ENCODE measurements around the gene ARIH1. TPM values are rescaled to one million over a fixed set of nuclear protein-coding genes. Genes with fewer than 3 reads are reported as not detected.

Gene ARIH1
- total and polyA plus RNA-seq, 4 experiments from 2014 or later = 10.5 to 210 (median 120) TPM

DNA sequence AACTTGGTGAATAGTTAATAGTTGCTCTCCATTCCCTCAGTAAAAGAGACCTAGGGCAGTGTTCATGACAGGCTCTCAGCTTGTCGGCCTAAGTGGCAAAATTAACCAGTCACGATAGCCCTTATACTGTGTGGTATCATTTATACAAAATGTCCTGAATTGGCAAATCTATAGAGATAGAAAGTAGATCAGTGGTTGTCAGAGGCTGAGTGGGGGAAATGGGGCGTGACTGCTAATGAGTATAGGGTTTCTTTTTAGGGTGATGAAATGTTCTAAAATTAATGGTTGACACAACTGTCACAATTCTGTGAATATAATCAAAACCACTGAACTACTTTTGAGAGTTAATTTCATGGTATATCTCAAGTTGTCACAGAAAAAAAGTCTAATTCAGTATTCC, 20.9 kb downstream of the ARIH1 start:
- Mint-ChIP-seq H3K4me3 (peak overlapping the region in 2 of 8 donors; percentile 28 to 35), H3K9me3 (no peaks in the 10 kb centered on the region), H3K27ac (peak overlapping the region in 1 of 7 donors; percentile 39), H3K4me1 (peaks cover 48 to 89% (median 73%) of the 10 kb centered on the region in 4 donors), H3K27me3 (no peaks in the 10 kb centered on the region), H3K36me3 (peaks cover 6 to 27% of the 10 kb centered on the region in 2 donors)
- Histone ChIP-seq H3K36me3 (ENCODE audit: insufficient read depth, low read length) (peaks cover 5% of the 10 kb centered on the region), H3K27ac (ENCODE audit: low read depth, low read length) (no peak overlapping the region), H3K9me3 (ENCODE audit: control insufficient read depth in 1 of 2, low read length in 2 of 2) (no peaks in the 10 kb centered on the region), H3K4me3 (ENCODE audit: low read length in 2 of 2) (no peak overlapping the region), H3K4me1 (ENCODE audit: insufficient read depth, low read length) (peaks cover 73% of the 10 kb centered on the region), H3K27me3 (ENCODE audit: insufficient read depth, low read length) (no peaks in the 10 kb centered on the region)
- ChIA-PET POLR2A (ENCODE audit: partially characterized antibody) (interaction anchor here (1.0 kb wide), 1 partner anchor 22 kb away, joined by 3 read pairs; no protein-coding TSS in a partner anchor), CTCF (ENCODE audit: partially characterized antibody) (interaction anchor here (1.1 to 1.6 kb wide), 3 partner anchors 10 to 27 kb away, joined by 3 to 4 read pairs (median 4); partner anchors contain the start of gene ARIH1)
- intact Hi-C loops (cut with micrococcal nuclease) = loop anchor here (2.0 kb wide), 1 partner anchor 20 kb away; the partner anchor contains the start of gene ARIH1
- DNase-seq = no peak

- H3K36me3 Mint-ChIP-seq = peaks cover 4 to 28% of the 10 kb centered on the region in 2 donors
- no peak for DNase-seq
- H3K27ac Mint-ChIP-seq = peak overlapping the region in 2 of 7 donors; percentile 2 to 48
- Histone ChIP-seq H3K4me1 (ENCODE audit: insufficient read depth, low read length) (peaks cover 65% of the 10 kb centered on the region), H3K27ac (ENCODE audit: low read depth, low read length) (no peak overlapping the region), H3K4me3 (ENCODE audit: low read length in 2 of 2) (no peak overlapping the region), H3K36me3 (ENCODE audit: insufficient read depth, low read length) (peaks cover 8% of the 10 kb centered on the region), H3K9me3 (ENCODE audit: control insufficient read depth in 1 of 2, low read length in 2 of 2) (no peaks in the 10 kb centered on the region), H3K27me3 (ENCODE audit: insufficient read depth, low read length) (no peaks in the 10 kb centered on the region)
- no peaks in the 10 kb centered on the region for H3K27me3 Mint-ChIP-seq
- peaks cover 46 to 80% (median 65%) of the 10 kb centered on the region in 4 donors for H3K4me1 Mint-ChIP-seq
- POLR2A ChIA-PET (ENCODE audit: partially characterized antibody) = interaction anchor here (0.6 kb wide), 1 partner anchor 57 kb away, joined by 3 read pairs; no protein-coding TSS in a partner anchor
- H3K4me3 Mint-ChIP-seq = peak overlapping the region in 1 of 8 donors; percentile 4
- CTCF ChIA-PET (ENCODE audit: partially characterized antibody) = no interaction called here
- H3K9me3 Mint-ChIP-seq = no peaks in the 10 kb centered on the region
- intact Hi-C loops (cut with micrococcal nuclease) = no loop called here
Observed at GRCh38 chr15:72496783-72497182, 22.7 kb downstream of the ARIH1 start.

- Histone ChIP-seq H3K9me3 (ENCODE audit: control insufficient read depth in 1 of 2, low read length in 2 of 2) (no peaks in the 10 kb centered on the region), H3K4me1 (ENCODE audit: insufficient read depth, low read length) (peaks cover 67% of the 10 kb centered on the region), H3K27me3 (ENCODE audit: insufficient read depth, low read length) (no peaks in the 10 kb centered on the region), H3K4me3 (ENCODE audit: low read length in 2 of 2) (no peak overlapping the region), H3K36me3 (ENCODE audit: insufficient read depth, low read length) (peaks cover 8% of the 10 kb centered on the region), H3K27ac (ENCODE audit: low read depth, low read length) (no peak overlapping the region)
- DNase-seq = no peak
- H3K36me3 Mint-ChIP-seq = peaks cover 4 to 27% of the 10 kb centered on the region in 2 donors
- ChIA-PET POLR2A (ENCODE audit: partially characterized antibody) (no interaction called here), CTCF (ENCODE audit: partially characterized antibody) (no interaction called here)
- no peaks in the 10 kb centered on the region for H3K9me3 Mint-ChIP-seq
- H3K27ac Mint-ChIP-seq = peak overlapping the region in 2 of 7 donors; percentile 2 to 31
- peak overlapping the region in 1 of 8 donors; percentile 31 for H3K4me3 Mint-ChIP-seq
- no peaks in the 10 kb centered on the region for H3K27me3 Mint-ChIP-seq
- peaks cover 44 to 81% (median 64%) of the 10 kb centered on the region in 4 donors for H3K4me1 Mint-ChIP-seq
- intact Hi-C loops (cut with micrococcal nuclease) = no loop called here
Observed at GRCh38 chr15:72497402-72497801, 23.3 kb downstream of the ARIH1 start.

GRCh38 chr15:72502220-72502809, 28.2 kb downstream of the ARIH1 start:
- Histone ChIP-seq H3K4me1 (ENCODE audit: insufficient read depth, low read length) (peaks cover 52% of the 10 kb centered on the region), H3K9me3 (ENCODE audit: control insufficient read depth in 1 of 2, low read length in 2 of 2) (no peaks in the 10 kb centered on the region), H3K4me3 (ENCODE audit: low read length in 2 of 2) (no peak overlapping the region), H3K36me3 (ENCODE audit: insufficient read depth, low read length) (peaks cover 8% of the 10 kb centered on the region), H3K27me3 (ENCODE audit: insufficient read depth, low read length) (no peaks in the 10 kb centered on the region), H3K27ac (ENCODE audit: low read depth, low read length) (no peak overlapping the region)
- peaks cover 45 to 73% (median 58%) of the 10 kb centered on the region in 4 donors for H3K4me1 Mint-ChIP-seq
- CTCF ChIA-PET (ENCODE audit: partially characterized antibody) = no interaction called here
- peak overlapping the region in 1 of 7 donors; percentile 5 for H3K27ac Mint-ChIP-seq
- peak overlapping the region in 2 of 8 donors; percentile 24 to 38 for H3K4me3 Mint-ChIP-seq
- intact Hi-C loops (cut with micrococcal nuclease) = no loop called here
- H3K27me3 Mint-ChIP-seq = no peaks in the 10 kb centered on the region
- DNase-seq = no peak
- H3K36me3 Mint-ChIP-seq = peaks cover 0 to 35% of the 10 kb centered on the region in 2 donors
- H3K9me3 Mint-ChIP-seq = no peaks in the 10 kb centered on the region
- POLR2A ChIA-PET (ENCODE audit: partially characterized antibody) = no interaction called here

DNA sequence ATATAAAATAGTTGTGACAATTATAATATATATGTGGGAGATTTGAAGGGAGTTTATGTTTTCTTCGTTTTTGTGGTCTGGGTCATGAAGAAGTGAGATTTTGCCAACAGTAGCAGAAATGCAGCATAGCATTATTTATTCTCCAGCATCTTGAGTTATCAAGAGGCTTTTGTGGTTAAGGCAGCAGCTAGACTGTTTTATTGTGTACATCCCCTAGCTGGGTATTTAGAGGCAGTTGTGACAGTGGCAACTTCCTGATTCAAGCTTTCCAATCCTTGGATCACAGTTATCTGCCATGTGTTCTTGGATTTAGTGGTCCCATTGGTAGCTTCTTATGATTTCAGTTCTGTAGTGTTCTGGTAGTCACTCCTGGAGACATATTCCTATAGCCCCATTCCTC, 29.0 kb downstream of the ARIH1 start:
- H3K9me3 Mint-ChIP-seq = no peaks in the 10 kb centered on the region
- Histone ChIP-seq H3K27ac (ENCODE audit: low read depth, low read length) (no peak overlapping the region), H3K4me1 (ENCODE audit: insufficient read depth, low read length) (peaks cover 54% of the 10 kb centered on the region), H3K9me3 (ENCODE audit: control insufficient read depth in 1 of 2, low read length in 2 of 2) (no peaks in the 10 kb centered on the region), H3K4me3 (ENCODE audit: low read length in 2 of 2) (no peak overlapping the region), H3K27me3 (ENCODE audit: insufficient read depth, low read length) (no peaks in the 10 kb centered on the region), H3K36me3 (ENCODE audit: insufficient read depth, low read length) (peaks cover 8% of the 10 kb centered on the region)
- POLR2A ChIA-PET (ENCODE audit: partially characterized antibody) = no interaction called here
- peaks cover 0 to 28% of the 10 kb centered on the region in 2 donors for H3K36me3 Mint-ChIP-seq
- peaks cover 44 to 68% (median 57%) of the 10 kb centered on the region in 4 donors for H3K4me1 Mint-ChIP-seq
- H3K4me3 Mint-ChIP-seq = peak overlapping the region in 2 of 8 donors; percentile 11 to 44
- H3K27ac Mint-ChIP-seq = peak overlapping the region in 1 of 7 donors; percentile 13
- intact Hi-C loops (cut with micrococcal nuclease) = no loop called here
- CTCF ChIA-PET (ENCODE audit: partially characterized antibody) = no interaction called here
- no peaks in the 10 kb centered on the region for H3K27me3 Mint-ChIP-seq
- DNase-seq = no peak

- Mint-ChIP-seq H3K27ac (no peak overlapping the region), H3K4me3 (peak overlapping the region in 1 of 8 donors; percentile 1), H3K27me3 (no peaks in the 10 kb centered on the region), H3K9me3 (no peaks in the 10 kb centered on the region), H3K4me1 (peaks cover 46 to 80% (median 53%) of the 10 kb centered on the region in 4 donors), H3K36me3 (peaks cover 4 to 12% of the 10 kb centered on the region in 2 donors)
- no peak overlapping the region for H3K27ac ChIP-seq (ENCODE audit: low read depth, low read length)
- no peaks in the 10 kb centered on the region for H3K36me3 ChIP-seq (ENCODE audit: insufficient read depth, low read length)
- H3K4me1 ChIP-seq (ENCODE audit: insufficient read depth, low read length) = peaks cover 49% of the 10 kb centered on the region
- POLR2A ChIA-PET (ENCODE audit: partially characterized antibody) = interaction anchor here (1.1 to 1.7 kb wide), 2 partner anchors 14 to 33 kb away, joined by 3 to 4 read pairs; no protein-coding TSS in a partner anchor
- intact Hi-C loops (cut with micrococcal nuclease) = no loop called here
- CTCF ChIA-PET (ENCODE audit: partially characterized antibody) = no interaction called here
- H3K9me3 ChIP-seq (ENCODE audit: control insufficient read depth in 1 of 2, low read length in 2 of 2) = no peaks in the 10 kb centered on the region
- H3K4me3 ChIP-seq (ENCODE audit: low read length in 2 of 2) = no peak overlapping the region
- H3K27me3 ChIP-seq (ENCODE audit: insufficient read depth, low read length) = no peaks in the 10 kb centered on the region
- no peak for DNase-seq
Observed at GRCh38 chr15:72507402-72508092, 33.4 kb downstream of the ARIH1 start.

DNA sequence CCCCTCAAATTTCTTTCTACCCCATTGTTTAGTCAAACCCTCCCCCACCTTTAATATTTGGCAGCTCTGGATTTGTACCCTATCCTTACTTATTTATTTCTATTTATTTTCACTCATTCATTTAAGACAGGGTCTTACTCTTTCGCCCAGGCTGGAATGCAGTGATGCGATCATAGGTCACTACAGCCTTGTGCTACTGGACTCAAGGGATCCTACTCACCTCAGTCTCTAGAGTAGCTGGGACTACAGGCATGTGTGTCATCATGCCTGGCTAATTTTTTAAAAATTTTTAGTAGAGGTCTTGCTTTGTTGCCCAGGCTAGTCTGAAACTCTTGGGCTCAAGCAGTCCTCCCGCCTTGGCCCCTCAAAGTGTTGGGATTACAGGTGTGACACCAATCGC, 35.4 kb downstream of the ARIH1 start:
- intact Hi-C loops (cut with micrococcal nuclease) = no loop called here
- Histone ChIP-seq H3K36me3 (ENCODE audit: insufficient read depth, low read length) (no peaks in the 10 kb centered on the region), H3K27me3 (ENCODE audit: insufficient read depth, low read length) (no peaks in the 10 kb centered on the region), H3K4me3 (ENCODE audit: low read length in 2 of 2) (no peak overlapping the region), H3K9me3 (ENCODE audit: control insufficient read depth in 1 of 2, low read length in 2 of 2) (no peaks in the 10 kb centered on the region), H3K4me1 (ENCODE audit: insufficient read depth, low read length) (peaks cover 30% of the 10 kb centered on the region), H3K27ac (ENCODE audit: low read depth, low read length) (no peak overlapping the region)
- POLR2A ChIA-PET (ENCODE audit: partially characterized antibody) = no interaction called here
- Mint-ChIP-seq H3K9me3 (no peaks in the 10 kb centered on the region), H3K36me3 (peaks cover 4 to 7% of the 10 kb centered on the region in 2 donors), H3K27ac (no peak overlapping the region), H3K4me3 (no peak overlapping the region), H3K27me3 (no peaks in the 10 kb centered on the region), H3K4me1 (peaks cover 37 to 76% (median 48%) of the 10 kb centered on the region in 4 donors)
- DNase-seq = no peak
- CTCF ChIA-PET (ENCODE audit: partially characterized antibody) = interaction anchor here (1.0 kb wide), 1 partner anchor 34 kb away, joined by 3 read pairs; no protein-coding TSS in a partner anchor

All from CD4-positive, alpha-beta memory T cell (primary cell).